Measurements from ENCODE around the gene HTT.

Gene HTT

GRCh38 chr4:3118312-3118711 is 43.8 kb downstream of the HTT start:
- Mint-ChIP-seq H3K9me3 (no peaks in the 10 kb centered on the region), H3K4me3 (no peak overlapping the region), H3K4me1 (peaks cover 6% of the 10 kb centered on the region), H3K27me3 (no peaks in the 10 kb centered on the region), H3K27ac (no peak overlapping the region)
- DNase-seq (no peak), ATAC-seq (no peak)

GRCh38 chr4:3119464-3119863 is 45.0 kb downstream of the HTT start:
- DNase-seq (no peak), ATAC-seq (no peak)
- Mint-ChIP-seq H3K4me1 (peaks cover 13% of the 10 kb centered on the region), H3K4me3 (no peak overlapping the region), H3K27ac (no peak overlapping the region), H3K9me3 (no peaks in the 10 kb centered on the region), H3K27me3 (no peaks in the 10 kb centered on the region)

- ATAC-seq (no peak), DNase-seq (no peak)
- Mint-ChIP-seq H3K9me3 (no peaks in the 10 kb centered on the region), H3K27ac (no peak overlapping the region), H3K4me1 (peaks cover 13% of the 10 kb centered on the region), H3K4me3 (no peak overlapping the region), H3K27me3 (no peaks in the 10 kb centered on the region)
Measured at GRCh38 chr4:3121110-3121509, 46.6 kb downstream of the HTT start.

- Mint-ChIP-seq H3K27me3 (no peaks in the 10 kb centered on the region), H3K4me1 (peaks cover 13% of the 10 kb centered on the region), H3K27ac (no peak overlapping the region), H3K9me3 (no peaks in the 10 kb centered on the region), H3K4me3 (no peak overlapping the region)
- no peak for ATAC-seq
- DNase-seq: no peak
Measured at GRCh38 chr4:3121596-3121995, 47.1 kb downstream of the HTT start.

GRCh38 chr4:3122081-3122563 is 47.6 kb downstream of the HTT start:
- H3K27ac Mint-ChIP-seq: peak overlapping the region; percentile 53 to 88
- DNase-seq (no peak), ATAC-seq (no peak)
- H3K9me3 Mint-ChIP-seq: no peaks in the 10 kb centered on the region
- peak overlapping the region in 1 of 2 donors; percentile 5 for H3K4me3 Mint-ChIP-seq
- peaks cover 13% of the 10 kb centered on the region for H3K4me1 Mint-ChIP-seq
- H3K27me3 Mint-ChIP-seq: no peaks in the 10 kb centered on the region

- no peak overlapping the region for H3K4me3 Mint-ChIP-seq
- no peak for ATAC-seq
- DNase-seq: no peak
- H3K27ac Mint-ChIP-seq: no peak overlapping the region
- H3K4me1 Mint-ChIP-seq: peaks cover 13% of the 10 kb centered on the region
- no peaks in the 10 kb centered on the region for H3K9me3 Mint-ChIP-seq
- H3K27me3 Mint-ChIP-seq: no peaks in the 10 kb centered on the region
Measured at GRCh38 chr4:3123181-3123671, 48.7 kb downstream of the HTT start.

GRCh38 chr4:3124070-3124767 is 49.7 kb downstream of the HTT start:
- Mint-ChIP-seq H3K27me3 (no peaks in the 10 kb centered on the region), H3K27ac (peak overlapping the region in 1 of 2 donors; percentile 54), H3K4me1 (peaks cover 13% of the 10 kb centered on the region), H3K4me3 (no peak overlapping the region), H3K9me3 (no peaks in the 10 kb centered on the region)
- ATAC-seq (no peak), DNase-seq (no peak)

- Mint-ChIP-seq H3K27me3 (no peaks in the 10 kb centered on the region), H3K4me3 (no peak overlapping the region), H3K4me1 (peaks cover 10% of the 10 kb centered on the region), H3K9me3 (no peaks in the 10 kb centered on the region), H3K27ac (no peak overlapping the region)
- no peak for DNase-seq
- no peak for ATAC-seq
Measured at GRCh38 chr4:3127112-3127511, 52.6 kb downstream of the HTT start.

GRCh38 chr4:3128058-3128457 is 53.6 kb downstream of the HTT start:
- ATAC-seq (no peak), DNase-seq (no peak)
- H3K4me1 Mint-ChIP-seq: peaks cover 7% of the 10 kb centered on the region
- H3K9me3 Mint-ChIP-seq: no peaks in the 10 kb centered on the region
- no peak overlapping the region for H3K4me3 Mint-ChIP-seq
- H3K27ac Mint-ChIP-seq: peak overlapping the region in 1 of 2 donors; percentile 21
- H3K27me3 Mint-ChIP-seq: no peaks in the 10 kb centered on the region

GRCh38 chr4:3128976-3129375 is 54.5 kb downstream of the HTT start:
- peaks cover 4% of the 10 kb centered on the region for H3K4me1 Mint-ChIP-seq
- DNase-seq (no peak), ATAC-seq (no peak)
- H3K27ac Mint-ChIP-seq: no peak overlapping the region
- H3K27me3 Mint-ChIP-seq: no peaks in the 10 kb centered on the region
- no peak overlapping the region for H3K4me3 Mint-ChIP-seq
- H3K9me3 Mint-ChIP-seq: no peaks in the 10 kb centered on the region

- DNase-seq (no peak), ATAC-seq (no peak)
- Mint-ChIP-seq H3K4me1 (no peaks in the 10 kb centered on the region), H3K9me3 (no peaks in the 10 kb centered on the region), H3K27me3 (no peaks in the 10 kb centered on the region), H3K4me3 (no peak overlapping the region), H3K27ac (no peak overlapping the region)
Measured at GRCh38 chr4:3130201-3130600, 55.7 kb downstream of the HTT start.

GRCh38 chr4:3130826-3131225 is 56.3 kb downstream of the HTT start:
- no peak for DNase-seq
- Mint-ChIP-seq H3K27ac (peak overlapping the region; percentile 15 to 69), H3K4me1 (no peaks in the 10 kb centered on the region), H3K27me3 (no peaks in the 10 kb centered on the region), H3K4me3 (no peak overlapping the region), H3K9me3 (no peaks in the 10 kb centered on the region)
- ATAC-seq: no peak

- Mint-ChIP-seq H3K9me3 (no peaks in the 10 kb centered on the region), H3K4me3 (no peak overlapping the region), H3K27me3 (no peaks in the 10 kb centered on the region), H3K4me1 (no peaks in the 10 kb centered on the region), H3K27ac (no peak overlapping the region)
- ATAC-seq (no peak), DNase-seq (no peak)
Measured at GRCh38 chr4:3134201-3134600, 59.7 kb downstream of the HTT start.

GRCh38 chr4:3135155-3136011 is 60.9 kb downstream of the HTT start:
- no peak for ATAC-seq
- H3K4me1 Mint-ChIP-seq: no peaks in the 10 kb centered on the region
- H3K27me3 Mint-ChIP-seq: no peaks in the 10 kb centered on the region
- H3K4me3 Mint-ChIP-seq: no peak overlapping the region
- H3K27ac Mint-ChIP-seq: no peak overlapping the region
- no peak for DNase-seq
- H3K9me3 Mint-ChIP-seq: no peaks in the 10 kb centered on the region

- no peak overlapping the region for H3K27ac Mint-ChIP-seq
- H3K9me3 Mint-ChIP-seq: no peaks in the 10 kb centered on the region
- DNase-seq: no peak
- H3K4me3 Mint-ChIP-seq: no peak overlapping the region
- no peak for ATAC-seq
- no peaks in the 10 kb centered on the region for H3K4me1 Mint-ChIP-seq
- no peaks in the 10 kb centered on the region for H3K27me3 Mint-ChIP-seq
Measured at GRCh38 chr4:3136454-3136853, 62.0 kb downstream of the HTT start.

- H3K9me3 Mint-ChIP-seq: no peaks in the 10 kb centered on the region
- H3K4me1 Mint-ChIP-seq: no peaks in the 10 kb centered on the region
- no peak overlapping the region for H3K4me3 Mint-ChIP-seq
- H3K27ac Mint-ChIP-seq: no peak overlapping the region
- ATAC-seq: no peak
- no peaks in the 10 kb centered on the region for H3K27me3 Mint-ChIP-seq
- no peak for DNase-seq
Measured at GRCh38 chr4:3137908-3138307, 63.4 kb downstream of the HTT start.

All from stimulated activated naive CD8-positive, alpha-beta T cell treated with anti-CD3 and anti-CD28 coated beads, Interleukin-15, amount 100 ng/mL, for 72 hours (primary cell).